Measurements from ENCODE around the gene MKNK1.
A peak's percentile ranks its signal among the peaks of the same experiment; 100 is the strongest.

The MKNK1 gene

DNA sequence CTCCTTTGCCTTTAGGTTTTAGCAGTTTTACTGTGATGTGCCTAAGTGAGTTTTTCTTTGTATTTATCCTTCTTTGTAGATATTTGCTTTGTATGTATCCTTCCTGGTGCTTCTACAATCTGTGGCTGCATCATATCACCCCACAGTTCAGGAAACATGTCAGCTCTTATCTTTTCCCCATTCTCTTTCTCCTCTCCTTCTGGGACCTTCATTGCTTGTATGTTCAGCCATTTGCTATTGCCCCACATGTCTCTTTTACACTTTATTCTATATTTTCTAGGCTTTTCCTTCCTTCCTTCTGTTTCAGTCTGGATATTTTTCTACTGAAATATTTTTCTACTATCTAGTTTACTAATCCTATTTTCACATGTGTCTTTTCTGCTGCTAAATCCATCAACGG, 67.5 kb downstream of the MKNK1 start:
- DNase-seq: no peak

DNA sequence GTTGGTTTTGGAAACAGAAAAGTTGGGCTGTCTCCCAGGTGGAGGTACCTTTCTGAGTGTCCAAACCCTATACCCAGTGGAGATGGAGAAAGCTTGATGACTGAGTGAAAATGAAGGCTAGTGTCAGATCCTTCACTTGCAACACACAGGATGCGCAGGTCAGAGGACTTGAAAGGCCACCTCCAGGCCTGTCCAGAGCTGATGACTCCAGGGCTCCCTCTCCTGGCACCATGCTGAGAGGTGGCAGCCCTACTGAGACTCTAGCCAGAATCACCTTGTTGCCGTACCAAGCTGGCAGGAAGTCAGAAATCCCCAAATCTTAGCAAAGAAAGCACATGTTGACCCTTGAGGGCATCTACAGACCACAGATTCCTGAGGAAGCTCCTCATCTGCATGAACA, 69.0 kb downstream of the MKNK1 start:
- DNase-seq: peak; percentile 8

DNA sequence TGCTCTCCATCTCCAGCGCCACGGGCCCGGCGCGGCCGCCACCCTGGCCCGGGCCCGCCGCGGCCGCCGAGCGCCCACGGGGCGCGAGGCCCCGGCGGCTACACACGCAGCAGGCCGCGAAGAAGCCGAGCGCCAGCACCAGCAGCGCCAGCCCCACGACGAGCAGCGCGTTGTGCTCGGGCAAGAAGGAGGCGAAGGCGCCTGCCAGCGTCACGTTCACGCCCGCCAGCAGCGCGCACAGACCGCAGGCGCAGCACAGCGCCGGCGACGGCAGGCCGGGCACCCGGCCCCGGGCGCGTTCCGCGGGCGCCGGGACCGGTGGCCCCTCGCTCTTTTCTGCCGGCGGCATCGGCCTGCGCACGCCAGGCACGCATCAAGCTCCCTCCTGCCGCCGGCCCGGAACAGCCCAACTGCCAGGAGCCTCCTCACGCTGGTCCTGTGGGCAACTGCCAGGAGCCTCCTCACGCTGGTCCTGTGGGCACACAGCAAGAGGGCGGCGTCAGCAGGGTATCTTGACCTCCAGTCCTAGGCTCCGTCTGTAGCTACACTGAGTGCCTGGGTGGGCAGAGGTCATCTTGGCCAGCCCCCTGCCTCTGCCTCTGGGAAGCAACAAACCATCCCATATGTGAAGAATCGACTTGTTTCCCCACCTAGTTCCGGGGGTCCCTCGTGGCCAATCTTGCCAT, 70.7 kb downstream of the MKNK1 start:
- peak; percentile 52 for DNase-seq

DNA sequence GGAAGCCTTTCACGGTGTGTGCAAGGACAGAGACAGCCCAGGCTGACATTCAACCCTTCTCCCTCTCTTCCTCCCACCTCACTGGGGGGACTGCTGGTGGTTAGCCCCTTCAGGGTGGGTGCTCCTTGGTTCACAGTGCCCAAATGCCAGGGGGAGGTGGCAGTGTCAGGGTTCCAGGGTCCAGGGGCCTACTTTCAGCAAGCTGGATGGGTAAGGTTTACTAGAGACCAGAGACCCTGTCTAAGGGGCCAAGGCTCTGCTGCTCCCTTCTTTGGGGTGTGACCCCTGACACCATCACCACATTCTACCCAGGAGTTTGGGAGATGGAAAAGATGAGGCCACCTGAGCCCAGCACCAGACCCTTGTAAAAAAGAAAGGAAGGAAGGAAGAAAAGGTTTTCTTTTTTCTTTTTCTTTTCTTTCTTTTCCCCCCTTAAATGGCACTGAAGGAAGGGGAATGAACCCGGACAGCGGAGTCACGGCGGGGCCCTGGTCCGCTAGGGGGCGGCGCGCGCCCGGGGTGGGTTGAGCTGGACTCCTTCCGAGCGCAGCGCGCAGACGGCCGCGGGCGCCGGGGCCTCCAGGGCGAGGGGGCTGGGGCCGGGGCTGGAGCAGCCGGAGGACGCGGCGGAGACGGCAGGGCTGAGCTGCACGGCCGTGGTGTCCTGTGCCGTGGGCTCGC, 71.4 kb downstream of the MKNK1 start:
- peak; percentile 66 for DNase-seq

DNA sequence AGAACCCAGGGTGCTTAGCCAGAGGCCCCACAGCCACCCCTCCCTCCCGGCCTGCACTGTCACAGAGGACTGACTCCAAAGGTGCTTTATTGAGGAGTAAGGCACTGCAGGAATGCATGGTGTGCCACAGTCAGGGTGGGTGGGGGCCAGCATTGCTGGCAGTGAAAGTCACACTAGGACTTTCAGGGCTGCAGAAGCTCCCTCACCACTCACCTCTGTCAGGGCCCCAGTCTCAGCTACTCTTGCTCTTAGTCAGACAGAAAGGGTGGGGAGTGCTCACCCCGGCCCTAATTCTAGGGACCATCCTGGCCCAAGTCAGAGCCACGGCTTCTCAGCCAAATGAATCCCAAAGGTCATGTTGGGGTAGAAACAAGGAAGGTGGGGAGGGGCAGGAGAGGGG, 72.0 kb downstream of the MKNK1 start:
- no peak for DNase-seq

GRCh38 chr1:46530791-46531409, 73.2 kb downstream of the MKNK1 start:
- no peak for DNase-seq

GRCh38 chr1:46530311-46530710, 73.8 kb downstream of the MKNK1 start:
- DNase-seq: no peak

DNA sequence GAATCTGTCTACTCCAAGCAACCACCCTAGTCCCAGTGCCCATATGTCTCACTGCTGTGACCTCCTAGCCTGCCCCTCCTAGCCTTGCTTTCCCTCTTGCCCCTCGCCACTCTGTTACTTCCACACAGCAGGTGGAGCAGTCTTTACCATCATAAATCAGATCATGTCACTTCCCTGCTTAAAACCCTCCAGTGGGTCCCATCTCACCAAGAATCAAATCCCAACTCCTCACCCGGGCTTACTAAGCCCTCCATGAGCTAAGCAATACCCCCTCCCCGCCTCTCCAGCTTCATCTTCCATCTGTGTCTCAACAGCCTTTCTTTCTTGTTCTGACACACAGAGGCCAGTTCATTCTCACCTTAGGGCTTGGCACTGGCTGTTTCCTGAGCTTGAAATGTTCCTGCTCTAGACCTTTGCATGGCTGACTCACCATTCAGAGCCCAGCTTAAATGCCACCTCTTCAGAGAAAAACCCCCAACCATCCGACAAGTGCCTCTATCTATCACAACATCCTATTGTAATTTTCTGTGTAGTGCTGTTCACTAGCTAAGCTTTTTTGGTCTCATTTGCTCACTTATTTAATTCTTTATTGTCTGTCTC, 74.9 kb downstream of the MKNK1 start:
- no peak for DNase-seq

DNA sequence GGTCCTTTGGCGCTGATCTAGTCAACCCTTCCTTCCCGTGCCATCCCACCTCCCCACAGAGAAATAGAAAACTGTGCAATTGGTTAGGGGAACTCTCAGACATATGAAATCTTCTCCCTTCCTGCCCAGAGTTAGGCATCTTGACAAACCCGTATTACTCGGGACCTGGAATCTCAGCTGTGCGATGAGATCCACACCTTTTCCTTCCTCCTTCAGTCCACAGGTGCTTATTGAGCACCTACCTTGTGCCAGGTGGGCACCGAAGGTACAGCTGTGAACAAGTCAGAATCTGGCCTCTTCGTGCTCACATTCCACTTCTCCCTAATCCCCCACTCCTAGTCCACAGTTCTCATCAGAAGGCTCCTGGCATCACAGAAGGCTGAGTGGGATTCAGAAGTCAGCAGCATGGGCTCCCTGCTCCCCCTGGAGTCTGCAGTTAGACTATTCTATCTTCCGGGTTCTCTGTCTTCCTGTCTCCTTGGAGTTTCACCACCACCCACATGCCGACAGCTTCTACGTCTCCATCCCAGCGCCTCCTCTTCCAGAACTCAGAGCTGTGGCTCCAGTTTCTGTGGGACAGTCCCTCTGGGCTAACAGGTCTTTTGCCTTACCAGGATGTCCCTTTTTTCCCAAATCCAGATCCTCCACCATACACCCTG, 75.6 kb downstream of the MKNK1 start:
- no peak for DNase-seq

- peak; percentile 68 for DNase-seq
Measured at GRCh38 chr1:46527474-46528296, 76.4 kb downstream of the MKNK1 start.

- no peak for DNase-seq
Measured at GRCh38 chr1:46526691-46527291, 77.3 kb downstream of the MKNK1 start.

GRCh38 chr1:46526013-46526690, 77.9 kb downstream of the MKNK1 start:
- no peak for DNase-seq

DNA sequence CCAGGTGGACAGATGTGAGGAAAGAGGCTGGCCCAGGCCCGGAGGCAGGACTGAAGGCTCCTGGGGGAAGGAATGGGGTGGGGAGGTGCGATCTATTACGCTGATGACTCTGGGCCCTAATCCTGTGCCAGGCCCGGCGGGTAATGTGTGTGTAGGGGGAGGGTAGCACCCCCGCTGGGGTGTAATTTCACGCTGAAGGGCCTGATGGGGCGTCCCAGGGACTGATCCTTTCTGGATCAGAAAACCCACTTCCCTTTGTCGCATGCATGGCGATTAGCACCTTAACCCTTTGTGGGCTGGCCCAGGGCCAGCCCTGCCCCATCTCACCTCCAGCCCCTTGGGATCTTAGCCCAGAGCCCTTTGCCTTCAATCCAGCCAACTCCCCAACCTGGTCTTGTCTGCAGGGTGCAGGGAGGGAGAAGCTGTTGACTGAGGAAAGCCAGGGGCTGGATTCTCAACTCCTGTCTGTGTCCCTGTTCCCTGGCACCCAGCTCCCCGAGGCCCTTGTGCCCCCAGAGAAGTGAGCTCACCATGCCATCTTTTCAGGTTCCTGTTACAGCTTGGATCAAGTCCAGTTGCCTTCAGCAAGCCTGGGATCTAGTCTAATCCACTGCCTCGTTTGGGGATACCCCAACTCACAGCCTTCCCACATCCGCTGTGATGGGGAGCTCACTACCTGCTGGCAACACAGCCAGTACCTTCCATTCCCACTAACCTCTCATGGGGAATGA, 78.7 kb downstream of the MKNK1 start:
- no peak for DNase-seq

GRCh38 chr1:46524843-46525242, 79.2 kb downstream of the MKNK1 start:
- no peak for DNase-seq

- DNase-seq: no peak
Measured at GRCh38 chr1:46523496-46524353, 80.3 kb downstream of the MKNK1 start.

GRCh38 chr1:46522969-46523320, 81.1 kb downstream of the MKNK1 start:
- no peak for DNase-seq

GRCh38 chr1:46522184-46522968, 81.7 kb downstream of the MKNK1 start:
- no peak for DNase-seq

GRCh38 chr1:46521414-46521813, 82.7 kb downstream of the MKNK1 start:
- DNase-seq: no peak
